NCI-H2107 (cell line): Measurements from ENCODE around the gene RPL29.

ENCODE experiments used
- DNase-seq: peaks from one replicate; lab custom pipeline; 2025; lab: John Stamatoyannopoulos, UW

Gene RPL29

GRCh38 chr3:51945926-51946705 lies 49.6 kb downstream of the RPL29 start:
- no peak for DNase-seq

DNA sequence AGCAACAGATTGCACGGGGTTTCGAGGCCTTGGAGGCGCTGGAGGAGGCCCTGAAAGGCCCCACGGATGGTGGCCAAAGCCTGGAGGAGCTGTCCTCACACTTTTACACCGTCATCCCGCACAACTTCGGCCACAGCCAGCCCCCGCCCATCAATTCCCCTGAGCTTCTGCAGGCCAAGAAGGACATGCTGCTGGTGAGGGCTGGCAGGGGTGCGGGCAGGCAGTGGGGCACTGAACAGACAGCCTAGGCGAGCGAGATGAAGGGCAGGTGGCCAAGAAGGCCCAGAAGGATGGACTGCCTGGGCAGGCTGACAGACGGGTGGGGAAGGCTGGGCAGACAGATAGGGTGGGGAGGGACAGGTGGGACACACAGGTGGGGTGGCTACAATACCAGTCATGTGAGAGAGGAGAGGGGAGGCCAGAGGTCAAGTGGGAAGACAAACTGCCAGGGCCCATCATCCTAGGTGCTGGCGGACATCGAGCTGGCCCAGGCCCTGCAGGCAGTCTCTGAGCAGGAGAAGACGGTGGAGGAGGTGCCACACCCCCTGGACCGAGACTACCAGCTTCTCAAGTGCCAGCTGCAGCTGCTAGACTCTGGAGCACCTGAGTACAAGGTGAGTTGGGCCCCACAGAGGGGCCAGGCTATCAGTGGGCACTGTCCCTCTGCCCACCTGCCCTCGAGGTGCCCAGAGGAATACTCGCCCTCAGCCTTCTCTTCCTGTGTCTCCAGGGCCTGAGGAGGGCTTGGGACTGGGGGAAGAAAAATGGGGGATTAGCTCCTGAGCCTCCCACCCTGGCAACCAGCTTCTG lies 50.5 kb downstream of the RPL29 start:
- no peak for DNase-seq

DNA sequence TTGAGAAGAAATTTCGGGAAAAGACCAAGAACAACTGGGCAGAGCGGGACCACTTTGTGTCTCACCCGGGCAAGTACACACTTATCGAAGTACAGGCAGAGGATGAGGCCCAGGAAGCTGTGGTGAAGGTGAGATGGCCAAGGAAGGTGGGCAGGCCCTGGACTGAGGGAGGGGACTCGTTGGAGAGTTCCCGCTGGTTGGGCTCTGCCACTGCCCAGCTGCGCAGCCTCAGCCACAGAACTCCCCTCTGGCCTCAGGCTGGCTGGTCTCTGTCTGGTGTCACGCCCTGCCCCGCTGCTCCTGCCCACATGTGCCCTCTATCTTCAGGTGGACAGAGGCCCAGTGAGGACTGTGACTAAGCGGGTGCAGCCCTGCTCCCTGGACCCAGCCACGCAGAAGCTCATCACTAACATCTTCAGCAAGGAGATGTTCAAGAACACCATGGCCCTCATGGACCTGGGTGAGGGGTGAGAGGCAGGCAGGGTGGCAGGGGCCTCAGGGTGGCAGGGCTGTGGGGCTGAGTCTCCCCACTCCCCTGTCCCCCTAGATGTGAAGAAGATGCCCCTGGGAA lies 51.2 kb downstream of the RPL29 start:
- DNase-seq: no peak
